ENCODE measurements around the gene HTATIP2. TPM values are rescaled to one million over a fixed set of nuclear protein-coding genes. Genes with fewer than 3 reads are reported as not detected.

The HTATIP2 gene
- total RNA-seq, 1 experiment from 2014 or later: 43.4 TPM

DNA sequence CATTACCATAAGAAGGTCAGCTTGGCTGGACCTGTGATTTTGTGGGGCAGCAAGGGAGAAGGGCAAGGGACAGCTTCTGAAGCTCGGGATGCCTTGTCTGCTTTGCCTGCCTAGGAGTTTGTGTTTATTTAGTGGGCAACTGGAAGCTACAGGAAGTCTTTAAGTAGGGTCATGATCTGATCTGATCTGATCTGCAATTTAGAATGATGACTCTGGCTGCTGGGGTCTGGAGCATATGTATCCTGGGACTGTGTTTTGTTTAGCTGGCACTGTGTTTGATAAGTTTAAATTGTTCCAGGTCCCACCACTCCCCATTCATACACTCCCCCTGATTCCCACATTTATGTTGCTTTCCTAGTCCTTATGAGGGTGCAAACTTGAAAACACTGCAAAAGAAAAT is 47.7 kb upstream of the HTATIP2 start:
- ChIA-PET POLR2A (no interaction called here), RAD21 (ENCODE audit: low non-redundant PET in 1 of 2, low total read pairs in 2 of 2, uncharacterized antibody in 2 of 2, unreplicated experiment in 2 of 2) (no interaction called here), CTCF (no interaction called here)
- no peak for ATAC-seq
- no peaks in the 10 kb centered on the region for H3K36me3 ChIP-seq (ENCODE audit: control insufficient read depth in 1 of 2, insufficient read depth in 2 of 2, low read length in 2 of 2)
- TF ChIP-seq FOSL1 (IDR thresholded peaks at IDR 0.05; ENCODE audit: low read depth): no peak
- no peak for TF ChIP-seq ZNF274 (IDR thresholded peaks at IDR 0.05; ENCODE audit: low read depth, low read length)
- TF ChIP-seq, protein P1, sequence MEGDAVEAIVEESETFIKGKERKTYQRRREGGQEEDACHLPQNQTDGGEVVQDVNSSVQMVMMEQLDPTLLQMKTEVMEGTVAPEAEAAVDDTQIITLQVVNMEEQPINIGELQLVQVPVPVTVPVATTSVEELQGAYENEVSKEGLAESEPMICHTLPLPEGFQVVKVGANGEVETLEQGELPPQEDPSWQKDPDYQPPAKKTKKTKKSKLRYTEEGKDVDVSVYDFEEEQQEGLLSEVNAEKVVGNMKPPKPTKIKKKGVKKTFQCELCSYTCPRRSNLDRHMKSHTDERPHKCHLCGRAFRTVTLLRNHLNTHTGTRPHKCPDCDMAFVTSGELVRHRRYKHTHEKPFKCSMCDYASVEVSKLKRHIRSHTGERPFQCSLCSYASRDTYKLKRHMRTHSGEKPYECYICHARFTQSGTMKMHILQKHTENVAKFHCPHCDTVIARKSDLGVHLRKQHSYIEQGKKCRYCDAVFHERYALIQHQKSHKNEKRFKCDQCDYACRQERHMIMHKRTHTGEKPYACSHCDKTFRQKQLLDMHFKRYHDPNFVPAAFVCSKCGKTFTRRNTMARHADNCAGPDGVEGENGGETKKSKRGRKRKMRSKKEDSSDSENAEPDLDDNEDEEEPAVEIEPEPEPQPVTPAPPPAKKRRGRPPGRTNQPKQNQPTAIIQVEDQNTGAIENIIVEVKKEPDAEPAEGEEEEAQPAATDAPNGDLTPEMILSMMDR (IDR thresholded peaks at IDR 0.05 in 2 of 3, conservative IDR thresholded peaks at IDR 0.05 in 1 of 3; ENCODE audit: borderline replicate concordance in 1 of 3, insufficient read depth in 1 of 3, low read depth in 2 of 3, low read length in 2 of 3): no peak
- TF ChIP-seq YY1 (IDR thresholded peaks at IDR 0.05; ENCODE audit: extremely low read depth, insufficient replicate concordance, low read depth, low read length): no peak
- no peak for TF ChIP-seq SIN3A (IDR thresholded peaks at IDR 0.05; ENCODE audit: low read depth)
- TF ChIP-seq TCF7L2 (IDR thresholded peaks at IDR 0.05; ENCODE audit: borderline replicate concordance, extremely low read depth, insufficient read depth, insufficient read length): no peak
- no peak for TF ChIP-seq EZH2 (IDR thresholded peaks at IDR 0.05)
- TF ChIP-seq, protein P2, sequence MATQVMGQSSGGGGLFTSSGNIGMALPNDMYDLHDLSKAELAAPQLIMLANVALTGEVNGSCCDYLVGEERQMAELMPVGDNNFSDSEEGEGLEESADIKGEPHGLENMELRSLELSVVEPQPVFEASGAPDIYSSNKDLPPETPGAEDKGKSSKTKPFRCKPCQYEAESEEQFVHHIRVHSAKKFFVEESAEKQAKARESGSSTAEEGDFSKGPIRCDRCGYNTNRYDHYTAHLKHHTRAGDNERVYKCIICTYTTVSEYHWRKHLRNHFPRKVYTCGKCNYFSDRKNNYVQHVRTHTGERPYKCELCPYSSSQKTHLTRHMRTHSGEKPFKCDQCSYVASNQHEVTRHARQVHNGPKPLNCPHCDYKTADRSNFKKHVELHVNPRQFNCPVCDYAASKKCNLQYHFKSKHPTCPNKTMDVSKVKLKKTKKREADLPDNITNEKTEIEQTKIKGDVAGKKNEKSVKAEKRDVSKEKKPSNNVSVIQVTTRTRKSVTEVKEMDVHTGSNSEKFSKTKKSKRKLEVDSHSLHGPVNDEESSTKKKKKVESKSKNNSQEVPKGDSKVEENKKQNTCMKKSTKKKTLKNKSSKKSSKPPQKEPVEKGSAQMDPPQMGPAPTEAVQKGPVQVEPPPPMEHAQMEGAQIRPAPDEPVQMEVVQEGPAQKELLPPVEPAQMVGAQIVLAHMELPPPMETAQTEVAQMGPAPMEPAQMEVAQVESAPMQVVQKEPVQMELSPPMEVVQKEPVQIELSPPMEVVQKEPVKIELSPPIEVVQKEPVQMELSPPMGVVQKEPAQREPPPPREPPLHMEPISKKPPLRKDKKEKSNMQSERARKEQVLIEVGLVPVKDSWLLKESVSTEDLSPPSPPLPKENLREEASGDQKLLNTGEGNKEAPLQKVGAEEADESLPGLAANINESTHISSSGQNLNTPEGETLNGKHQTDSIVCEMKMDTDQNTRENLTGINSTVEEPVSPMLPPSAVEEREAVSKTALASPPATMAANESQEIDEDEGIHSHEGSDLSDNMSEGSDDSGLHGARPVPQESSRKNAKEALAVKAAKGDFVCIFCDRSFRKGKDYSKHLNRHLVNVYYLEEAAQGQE (IDR thresholded peaks at IDR 0.05; ENCODE audit: low read depth): no peak
- TF ChIP-seq CBX3 (IDR thresholded peaks at IDR 0.05; ENCODE audit: low read depth): no peak
- TF ChIP-seq POLR2A (IDR thresholded peaks at IDR 0.05; ENCODE audit: borderline replicate concordance, extremely low read depth, insufficient read depth, insufficient read length): no peak
- TF ChIP-seq JUND (IDR thresholded peaks at IDR 0.05): no peak
- TF ChIP-seq SP1 (IDR thresholded peaks at IDR 0.05; ENCODE audit: low read depth): no peak
- TF ChIP-seq SRF (IDR thresholded peaks at IDR 0.05; ENCODE audit: low read depth): no peak
- no peak for TF ChIP-seq EZH2phosphoT487 (IDR thresholded peaks at IDR 0.05; ENCODE audit: borderline replicate concordance)
- TF ChIP-seq, protein P3, sequence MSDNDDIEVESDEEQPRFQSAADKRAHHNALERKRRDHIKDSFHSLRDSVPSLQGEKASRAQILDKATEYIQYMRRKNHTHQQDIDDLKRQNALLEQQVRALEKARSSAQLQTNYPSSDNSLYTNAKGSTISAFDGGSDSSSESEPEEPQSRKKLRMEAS (IDR thresholded peaks at IDR 0.05): no peak
- TF ChIP-seq, protein P4, sequence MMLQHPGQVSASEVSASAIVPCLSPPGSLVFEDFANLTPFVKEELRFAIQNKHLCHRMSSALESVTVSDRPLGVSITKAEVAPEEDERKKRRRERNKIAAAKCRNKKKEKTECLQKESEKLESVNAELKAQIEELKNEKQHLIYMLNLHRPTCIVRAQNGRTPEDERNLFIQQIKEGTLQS (IDR thresholded peaks at IDR 0.05): no peak
- no peak for TF ChIP-seq EGR1 (IDR thresholded peaks at IDR 0.05; ENCODE audit: low read depth)
- TF ChIP-seq ZFX (IDR thresholded peaks at IDR 0.05): no peak
- no peak overlapping the region for H3K4me2 ChIP-seq (ENCODE audit: low read length)
- H2AFZ ChIP-seq (ENCODE audit: low read depth, low read length, poor library complexity, severe bottlenecking): no peak overlapping the region
- no peak overlapping the region for H3K9ac ChIP-seq (ENCODE audit: low read length)
- no peak overlapping the region for H3K4me3 ChIP-seq (replicated peaks in 1 of 2; ENCODE audit: low read depth in 1 of 2, low read length in 2 of 2)
- no TSS peak for BruUV-seq (replicated peaks)
- no peaks in the 10 kb centered on the region for H3K9me3 ChIP-seq (ENCODE audit: control insufficient read depth in 1 of 2, insufficient read depth in 1 of 2, low read depth in 1 of 2, low read length in 2 of 2)
- intact Hi-C loops (cut with micrococcal nuclease): no loop called here
- no peaks in the 10 kb centered on the region for H3K4me1 ChIP-seq (ENCODE audit: control insufficient read depth in 1 of 2, insufficient read depth in 2 of 2, low read length in 2 of 2)
- H3K9me2 ChIP-seq (ENCODE audit: insufficient read depth): no peaks in the 10 kb centered on the region
- H3K27ac ChIP-seq (ENCODE audit: low read depth, low read length): no peak overlapping the region
- DNase-seq (ENCODE audit: low read depth, low spot score): no peak
- H4K20me1 ChIP-seq (ENCODE audit: insufficient read depth): no peaks in the 10 kb centered on the region
- H3K27me3 ChIP-seq (ENCODE audit: insufficient read depth, low read length): peaks cover 13% of the 10 kb centered on the region
- no peaks in the 10 kb centered on the region for H3K79me2 ChIP-seq (ENCODE audit: insufficient read depth, low read length)
